ENCODE data around the gene C11orf98. TPM values are rescaled to one million over a fixed set of nuclear protein-coding genes. Genes with fewer than 3 reads are reported as not detected.

Gene C11orf98
- total and polyA plus RNA-seq, 2 of the 13 experiments (the other 11 are each of a cell fraction or from before 2014, with no cell fraction given), result 30.4 to 91.8 TPM

DNA sequence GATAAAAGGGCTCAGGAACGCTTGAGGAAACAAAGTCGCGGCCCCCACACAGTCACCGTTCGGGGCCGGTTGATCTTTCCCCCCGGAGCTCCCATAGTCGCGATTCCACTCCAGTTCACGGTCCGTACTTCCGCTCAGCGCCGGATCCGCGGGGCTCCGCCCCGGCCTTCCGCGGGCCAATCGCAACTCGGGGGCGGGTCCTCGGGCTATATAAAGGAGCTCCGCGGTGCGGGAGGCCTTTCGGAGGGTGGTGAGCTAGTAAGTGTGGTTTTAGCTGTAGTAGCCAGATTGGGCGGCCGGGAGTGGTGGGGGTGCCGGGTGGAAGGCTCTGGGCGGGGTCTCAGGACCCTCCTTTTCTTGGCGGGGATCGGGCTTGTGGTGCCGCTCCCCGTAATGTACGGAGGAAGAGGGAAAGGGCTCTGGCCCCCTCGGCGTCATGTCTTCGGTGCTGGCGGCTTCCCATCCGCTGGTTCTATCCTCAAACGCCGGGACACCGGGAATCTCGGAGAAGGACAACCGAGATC, at the start of gene C11orf98, which contains the start of gene CSKMT (continued):
- TF ChIP-seq ZSCAN21 (CRISPR knock-in tag; IDR thresholded peaks at IDR 0.05; ENCODE audit: borderline replicate concordance), result no peak; the same call in 1 of the 2 replicates
- TF ChIP-seq, protein P1, sequence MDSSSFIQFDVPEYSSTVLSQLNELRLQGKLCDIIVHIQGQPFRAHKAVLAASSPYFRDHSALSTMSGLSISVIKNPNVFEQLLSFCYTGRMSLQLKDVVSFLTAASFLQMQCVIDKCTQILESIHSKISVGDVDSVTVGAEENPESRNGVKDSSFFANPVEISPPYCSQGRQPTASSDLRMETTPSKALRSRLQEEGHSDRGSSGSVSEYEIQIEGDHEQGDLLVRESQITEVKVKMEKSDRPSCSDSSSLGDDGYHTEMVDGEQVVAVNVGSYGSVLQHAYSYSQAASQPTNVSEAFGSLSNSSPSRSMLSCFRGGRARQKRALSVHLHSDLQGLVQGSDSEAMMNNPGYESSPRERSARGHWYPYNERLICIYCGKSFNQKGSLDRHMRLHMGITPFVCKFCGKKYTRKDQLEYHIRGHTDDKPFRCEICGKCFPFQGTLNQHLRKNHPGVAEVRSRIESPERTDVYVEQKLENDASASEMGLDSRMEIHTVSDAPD (CRISPR knock-in tag; IDR thresholded peaks at IDR 0.05), result no peak; the same call in 1 of the 2 replicates
- TF ChIP-seq, protein P2, sequence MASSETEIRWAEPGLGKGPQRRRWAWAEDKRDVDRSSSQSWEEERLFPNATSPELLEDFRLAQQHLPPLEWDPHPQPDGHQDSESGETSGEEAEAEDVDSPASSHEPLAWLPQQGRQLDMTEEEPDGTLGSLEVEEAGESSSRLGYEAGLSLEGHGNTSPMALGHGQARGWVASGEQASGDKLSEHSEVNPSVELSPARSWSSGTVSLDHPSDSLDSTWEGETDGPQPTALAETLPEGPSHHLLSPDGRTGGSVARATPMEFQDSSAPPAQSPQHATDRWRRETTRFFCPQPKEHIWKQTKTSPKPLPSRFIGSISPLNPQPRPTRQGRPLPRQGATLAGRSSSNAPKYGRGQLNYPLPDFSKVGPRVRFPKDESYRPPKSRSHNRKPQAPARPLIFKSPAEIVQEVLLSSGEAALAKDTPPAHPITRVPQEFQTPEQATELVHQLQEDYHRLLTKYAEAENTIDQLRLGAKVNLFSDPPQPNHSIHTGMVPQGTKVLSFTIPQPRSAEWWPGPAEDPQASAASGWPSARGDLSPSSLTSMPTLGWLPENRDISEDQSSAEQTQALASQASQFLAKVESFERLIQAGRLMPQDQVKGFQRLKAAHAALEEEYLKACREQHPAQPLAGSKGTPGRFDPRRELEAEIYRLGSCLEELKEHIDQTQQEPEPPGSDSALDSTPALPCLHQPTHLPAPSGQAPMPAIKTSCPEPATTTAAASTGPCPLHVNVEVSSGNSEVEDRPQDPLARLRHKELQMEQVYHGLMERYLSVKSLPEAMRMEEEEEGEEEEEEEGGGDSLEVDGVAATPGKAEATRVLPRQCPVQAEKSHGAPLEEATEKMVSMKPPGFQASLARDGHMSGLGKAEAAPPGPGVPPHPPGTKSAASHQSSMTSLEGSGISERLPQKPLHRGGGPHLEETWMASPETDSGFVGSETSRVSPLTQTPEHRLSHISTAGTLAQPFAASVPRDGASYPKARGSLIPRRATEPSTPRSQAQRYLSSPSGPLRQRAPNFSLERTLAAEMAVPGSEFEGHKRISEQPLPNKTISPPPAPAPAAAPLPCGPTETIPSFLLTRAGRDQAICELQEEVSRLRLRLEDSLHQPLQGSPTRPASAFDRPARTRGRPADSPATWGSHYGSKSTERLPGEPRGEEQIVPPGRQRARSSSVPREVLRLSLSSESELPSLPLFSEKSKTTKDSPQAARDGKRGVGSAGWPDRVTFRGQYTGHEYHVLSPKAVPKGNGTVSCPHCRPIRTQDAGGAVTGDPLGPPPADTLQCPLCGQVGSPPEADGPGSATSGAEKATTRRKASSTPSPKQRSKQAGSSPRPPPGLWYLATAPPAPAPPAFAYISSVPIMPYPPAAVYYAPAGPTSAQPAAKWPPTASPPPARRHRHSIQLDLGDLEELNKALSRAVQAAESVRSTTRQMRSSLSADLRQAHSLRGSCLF (CRISPR knock-in tag; IDR thresholded peaks at IDR 0.05; ENCODE audit: borderline replicate concordance), result no peak
- TF ChIP-seq, protein P3, sequence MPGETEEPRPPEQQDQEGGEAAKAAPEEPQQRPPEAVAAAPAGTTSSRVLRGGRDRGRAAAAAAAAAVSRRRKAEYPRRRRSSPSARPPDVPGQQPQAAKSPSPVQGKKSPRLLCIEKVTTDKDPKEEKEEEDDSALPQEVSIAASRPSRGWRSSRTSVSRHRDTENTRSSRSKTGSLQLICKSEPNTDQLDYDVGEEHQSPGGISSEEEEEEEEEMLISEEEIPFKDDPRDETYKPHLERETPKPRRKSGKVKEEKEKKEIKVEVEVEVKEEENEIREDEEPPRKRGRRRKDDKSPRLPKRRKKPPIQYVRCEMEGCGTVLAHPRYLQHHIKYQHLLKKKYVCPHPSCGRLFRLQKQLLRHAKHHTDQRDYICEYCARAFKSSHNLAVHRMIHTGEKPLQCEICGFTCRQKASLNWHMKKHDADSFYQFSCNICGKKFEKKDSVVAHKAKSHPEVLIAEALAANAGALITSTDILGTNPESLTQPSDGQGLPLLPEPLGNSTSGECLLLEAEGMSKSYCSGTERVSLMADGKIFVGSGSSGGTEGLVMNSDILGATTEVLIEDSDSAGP (CRISPR knock-in tag; IDR thresholded peaks at IDR 0.05; ENCODE audit: borderline replicate concordance), result peak; percentile 79
- TF ChIP-seq, protein P4, sequence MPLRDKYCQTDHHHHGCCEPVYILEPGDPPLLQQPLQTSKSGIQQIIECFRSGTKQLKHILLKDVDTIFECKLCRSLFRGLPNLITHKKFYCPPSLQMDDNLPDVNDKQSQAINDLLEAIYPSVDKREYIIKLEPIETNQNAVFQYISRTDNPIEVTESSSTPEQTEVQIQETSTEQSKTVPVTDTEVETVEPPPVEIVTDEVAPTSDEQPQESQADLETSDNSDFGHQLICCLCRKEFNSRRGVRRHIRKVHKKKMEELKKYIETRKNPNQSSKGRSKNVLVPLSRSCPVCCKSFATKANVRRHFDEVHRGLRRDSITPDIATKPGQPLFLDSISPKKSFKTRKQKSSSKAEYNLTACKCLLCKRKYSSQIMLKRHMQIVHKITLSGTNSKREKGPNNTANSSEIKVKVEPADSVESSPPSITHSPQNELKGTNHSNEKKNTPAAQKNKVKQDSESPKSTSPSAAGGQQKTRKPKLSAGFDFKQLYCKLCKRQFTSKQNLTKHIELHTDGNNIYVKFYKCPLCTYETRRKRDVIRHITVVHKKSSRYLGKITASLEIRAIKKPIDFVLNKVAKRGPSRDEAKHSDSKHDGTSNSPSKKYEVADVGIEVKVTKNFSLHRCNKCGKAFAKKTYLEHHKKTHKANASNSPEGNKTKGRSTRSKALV (CRISPR knock-in tag; IDR thresholded peaks at IDR 0.05), result 0 out of 2 replicates have a peak, but pooled peaks have one; percentile 55
- TF ChIP-seq, protein P5, sequence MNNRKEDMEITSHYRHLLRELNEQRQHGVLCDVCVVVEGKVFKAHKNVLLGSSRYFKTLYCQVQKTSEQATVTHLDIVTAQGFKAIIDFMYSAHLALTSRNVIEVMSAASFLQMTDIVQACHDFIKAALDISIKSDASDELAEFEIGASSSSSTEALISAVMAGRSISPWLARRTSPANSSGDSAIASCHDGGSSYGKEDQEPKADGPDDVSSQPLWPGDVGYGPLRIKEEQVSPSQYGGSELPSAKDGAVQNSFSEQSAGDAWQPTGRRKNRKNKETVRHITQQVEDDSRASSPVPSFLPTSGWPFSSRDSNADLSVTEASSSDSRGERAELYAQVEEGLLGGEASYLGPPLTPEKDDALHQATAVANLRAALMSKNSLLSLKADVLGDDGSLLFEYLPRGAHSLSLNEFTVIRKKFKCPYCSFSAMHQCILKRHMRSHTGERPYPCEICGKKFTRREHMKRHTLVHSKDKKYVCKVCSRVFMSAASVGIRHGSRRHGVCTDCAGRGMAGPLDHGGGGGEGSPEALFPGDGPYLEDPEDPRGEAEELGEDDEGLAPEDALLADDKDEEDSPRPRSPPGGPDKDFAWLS (CRISPR knock-in tag; IDR thresholded peaks at IDR 0.05; ENCODE audit: borderline replicate concordance), result no peak
- TF ChIP-seq, protein P6, sequence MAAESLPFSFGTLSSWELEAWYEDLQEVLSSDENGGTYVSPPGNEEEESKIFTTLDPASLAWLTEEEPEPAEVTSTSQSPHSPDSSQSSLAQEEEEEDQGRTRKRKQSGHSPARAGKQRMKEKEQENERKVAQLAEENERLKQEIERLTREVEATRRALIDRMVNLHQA (CRISPR knock-in tag; IDR thresholded peaks at IDR 0.05), result no peak
- 0 out of 2 replicates have a peak, but pooled peaks have one; percentile 49 for TF ChIP-seq PAX8 (CRISPR knock-in tag; IDR thresholded peaks at IDR 0.05; ENCODE audit: borderline replicate concordance)
- no peak for TF ChIP-seq NFRKB (IDR thresholded peaks at IDR 0.05)
- TF ChIP-seq KLF16 (CRISPR knock-in tag; IDR thresholded peaks at IDR 0.05), result peak; percentile 41 to 94; a peak in 2 of 4 replicates
- TF ChIP-seq, protein P7, sequence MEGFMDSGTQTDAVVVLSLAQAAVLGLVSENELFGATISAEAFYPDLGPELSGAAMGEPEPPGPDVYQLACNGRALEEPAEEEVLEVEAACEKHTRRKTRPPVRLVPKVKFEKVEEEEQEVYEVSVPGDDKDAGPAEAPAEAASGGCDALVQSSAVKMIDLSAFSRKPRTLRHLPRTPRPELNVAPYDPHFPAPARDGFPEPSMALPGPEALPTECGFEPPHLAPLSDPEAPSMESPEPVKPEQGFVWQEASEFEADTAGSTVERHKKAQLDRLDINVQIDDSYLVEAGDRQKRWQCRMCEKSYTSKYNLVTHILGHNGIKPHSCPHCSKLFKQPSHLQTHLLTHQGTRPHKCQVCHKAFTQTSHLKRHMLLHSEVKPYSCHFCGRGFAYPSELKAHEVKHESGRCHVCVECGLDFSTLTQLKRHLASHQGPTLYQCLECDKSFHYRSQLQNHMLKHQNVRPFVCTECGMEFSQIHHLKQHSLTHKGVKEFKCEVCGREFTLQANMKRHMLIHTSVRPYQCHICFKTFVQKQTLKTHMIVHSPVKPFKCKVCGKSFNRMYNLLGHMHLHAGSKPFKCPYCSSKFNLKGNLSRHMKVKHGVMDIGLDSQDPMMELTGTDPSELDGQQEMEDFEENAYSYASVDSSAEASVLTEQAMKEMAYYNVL (CRISPR knock-in tag; IDR thresholded peaks at IDR 0.05; ENCODE audit: borderline replicate concordance), result peak; percentile 67; the same call in 1 of the 2 replicates
- TF ChIP-seq CHD4 (IDR thresholded peaks at IDR 0.05; ENCODE audit: borderline replicate concordance, low read length), result no peak

Data from HepG2 (cell line).